IMR-90 (cell line): ENCODE data around the gene CTAGE6. TPM values are rescaled to one million over a fixed set of nuclear protein-coding genes. Genes with fewer than 3 reads are reported as not detected.
"Not testable (repeated sequence)": the region's sequence is repeated elsewhere in the genome, so short reads cannot be mapped to it uniquely, and the experiment has no call there.

Experiments used
- ATAC-seq: fragments of 200-7000 bp; cut with Tn5 transposase; 2 replicates; pipeline ENCODE4 v1.9.1; 2020; ENCODE audit warnings: low read depth, mild to moderate bottlenecking, moderate library complexity
- BruUV-seq: library from RNA; stranded (reverse); fragments of 400-500 nt; replicated peaks from 2 replicates; lab custom pipeline; 2021; lab: Mats Ljungman, UMichigan
- CTCF ChIA-PET: fragments of 300-600 bp; formaldehyde crosslinking; extraction: SDS; loops from one replicate; lab custom pipeline; 2021; ENCODE audit warnings: antibody characterized with exemption; lab: Yijun Ruan, JAX
- POLR2A ChIA-PET: fragments of 300-600 bp; sonication (Branson Sonifier 250); formaldehyde crosslinking; loops from one replicate; lab custom pipeline; 2022; ENCODE audit warnings: antibody characterized with exemption; ENCODE audit not compliant: unreplicated experiment; lab: Charles Lee
- DNase-seq: peaks from one replicate; pipeline ENCODE4 v3.0.0; 2013
- H2AFZ ChIP-seq: replicated peaks from 2 replicates; pipeline ENCODE3; 2013; ENCODE audit warnings: low read length, mild to moderate bottlenecking; ENCODE audit not compliant: poor library complexity
- H2AK5ac ChIP-seq: 2 replicates; pipeline ENCODE4 v1.6.1; 2013; ENCODE audit warnings: low read depth, low read length, inconsistent platforms
- H2AK9ac ChIP-seq: replicated peaks from 2 replicates; pipeline ENCODE3; 2013; ENCODE audit warnings: mild to moderate bottlenecking, low read depth, low read length, moderate library complexity; ENCODE audit not compliant: poor library complexity
- H2BK120ac ChIP-seq: 2 replicates; pipeline ENCODE4 v1.6.1; 2013; ENCODE audit warnings: low read depth, low read length, inconsistent platforms
- H2BK15ac ChIP-seq: 3 replicates; pipeline ENCODE4 v1.6.1; 2013; ENCODE audit warnings: low read depth, low read length, inconsistent platforms
- H2BK20ac ChIP-seq: 2 replicates; pipeline ENCODE4 v1.6.1; 2013; ENCODE audit warnings: low read depth, mild to moderate bottlenecking, inconsistent platforms, low read length, moderate library complexity
- H2BK5ac ChIP-seq: 2 replicates; pipeline ENCODE4 v1.6.1; 2013; ENCODE audit warnings: mild to moderate bottlenecking, low read depth, low read length, inconsistent platforms; ENCODE audit not compliant: poor library complexity, severe bottlenecking
- H3K14ac ChIP-seq: replicated peaks from 2 replicates; pipeline ENCODE4 v1.6.1; 2013; ENCODE audit warnings: low read depth, low read length, inconsistent platforms
- H3K18ac ChIP-seq: 2 replicates; pipeline ENCODE4 v1.6.1; 2013; ENCODE audit warnings: low read depth, low read length, control low read depth
- H3K23ac ChIP-seq: 2 replicates; pipeline ENCODE4 v1.6.1; 2013; ENCODE audit warnings: low read depth, low read length, inconsistent platforms
- H3K27ac ChIP-seq: 2 replicates; pipeline ENCODE4 v1.5.1; 2013; ENCODE audit warnings: mild to moderate bottlenecking, control low read depth, low read length; ENCODE audit not compliant: insufficient read depth
- H3K27me3 ChIP-seq: 2 replicates; pipeline ENCODE4 v1.6.1; 2013; ENCODE audit warnings: low read length; ENCODE audit not compliant: control insufficient read depth, insufficient read depth
- H3K36me3 ChIP-seq: 2 replicates; pipeline ENCODE4 v1.6.1; 2013; ENCODE audit warnings: low read length, mixed read lengths; ENCODE audit not compliant: control insufficient read depth, insufficient read depth
- H3K4ac ChIP-seq: 2 replicates; pipeline ENCODE4 v1.6.1; 2013; ENCODE audit warnings: low read depth, low read length, inconsistent platforms
- H3K4me1 ChIP-seq: 2 replicates; pipeline ENCODE4 v1.6.1; 2013; ENCODE audit warnings: low read length, mixed read lengths; ENCODE audit not compliant: control insufficient read depth, insufficient read depth
- H3K4me2 ChIP-seq: 2 replicates; pipeline ENCODE4 v1.6.1; 2013; ENCODE audit warnings: low read depth, mild to moderate bottlenecking, control low read depth, low read length, moderate library complexity
- H3K4me3 ChIP-seq: 2 replicates; pipeline ENCODE4 v1.5.1; 2013; ENCODE audit warnings: low read depth, mild to moderate bottlenecking, control low read depth, low read length, moderate library complexity; ENCODE audit not compliant: insufficient read depth
- H3K56ac ChIP-seq: 2 replicates; pipeline ENCODE4 v1.6.1; 2013; ENCODE audit warnings: low read length, inconsistent platforms; ENCODE audit not compliant: insufficient read depth; ENCODE audit errors: extremely low read depth
- H3K79me1 ChIP-seq, 2 experiments: 2 replicates each; pipeline ENCODE4 v1.6.1; 2013; ENCODE audit warnings: low read length in 2 of 2, inconsistent platforms in 1 of 2, low read depth in 1 of 2
- H3K9ac ChIP-seq: 2 replicates; pipeline ENCODE4 v1.6.1; 2013; ENCODE audit warnings: low read depth, low read length, control low read depth
- H3K9me1 ChIP-seq: 2 replicates; pipeline ENCODE4 v1.6.1; 2013; ENCODE audit warnings: low read length, inconsistent platforms; ENCODE audit not compliant: insufficient read depth
- H3K9me3 ChIP-seq: 2 replicates; pipeline ENCODE4 v1.6.1; 2013; ENCODE audit warnings: low read length; ENCODE audit not compliant: control insufficient read depth, insufficient read depth
- H4K20me1 ChIP-seq: 2 replicates; pipeline ENCODE4 v1.6.1; 2013; ENCODE audit warnings: low read length, inconsistent platforms; ENCODE audit not compliant: insufficient read depth
- H4K5ac ChIP-seq: 2 replicates; pipeline ENCODE4 v1.6.1; 2013; ENCODE audit warnings: mild to moderate bottlenecking, low read depth, low read length, control low read depth
- H4K8ac ChIP-seq, 2 experiments: 2 replicates each; pipeline ENCODE4 v1.6.1; 2013; ENCODE audit warnings: low read depth in 2 of 2, low read length in 2 of 2, control low read depth in 1 of 2, inconsistent platforms in 1 of 2
- H4K91ac ChIP-seq: 2 replicates; pipeline ENCODE4 v1.6.1; 2013; ENCODE audit warnings: low read depth, low read length, inconsistent platforms; ENCODE audit not compliant: insufficient read depth
- WGBS, 2 experiments: methylation state at CpG; one replicate each; pipeline versions ENCODE4 v1.1.5 to v1.1.7; 2013; ENCODE audit warnings: missing lambda C conversion rate in 2 of 2; ENCODE audit not compliant: insufficient read length in 1 of 2; ENCODE audit errors: extremely low coverage in 2 of 2; 5-methylcytosine and 5-hydroxymethylcytosine counted together
- dilution Hi-C: fragments of 300-500 bp; cut with HindIII; formaldehyde crosslinking; loops from one replicate; pipeline ENCODE4 v1.14.3; 2018; ENCODE audit warnings: low sequenced_read_pairs; ENCODE audit not compliant: unreplicated experiment
- in situ Hi-C: fragments of 300-500 bp; cut with MboI; formaldehyde crosslinking; loops from 3 replicates; pipeline ENCODE4 v1.14.3; 2019; ENCODE audit warnings: low sequenced_read_pairs, inconsistent platforms, mixed read lengths
- intact Hi-C: fragments of 100-400 bp; cut with micrococcal nuclease; formaldehyde crosslinking; loops from 2 replicates; pipeline ENCODE4 v1.10.0; 2022
- polyA plus RNA-seq, 3 experiments: library from polyadenylated mRNA; depleted of rRNA; stranded (reverse); fragments of >200 nt; gene quantifications; 2 replicates each; pipeline ENCODE4 v1.2.3, GENCODE V29; 2012; ENCODE audit warnings: low replicate concordance in 1 of 3
- total RNA-seq: library from RNA; depleted of rRNA; stranded (reverse); fragments of >200 nt; gene quantifications from 2 replicates; pipeline ENCODE4 v1.2.3, GENCODE V29; 2012

The CTAGE6 gene
- total and polyA plus RNA-seq, 2 of the 4 experiments (the other 2 are of a cell fraction), result 0.10 to 0.18 TPM

DNA sequence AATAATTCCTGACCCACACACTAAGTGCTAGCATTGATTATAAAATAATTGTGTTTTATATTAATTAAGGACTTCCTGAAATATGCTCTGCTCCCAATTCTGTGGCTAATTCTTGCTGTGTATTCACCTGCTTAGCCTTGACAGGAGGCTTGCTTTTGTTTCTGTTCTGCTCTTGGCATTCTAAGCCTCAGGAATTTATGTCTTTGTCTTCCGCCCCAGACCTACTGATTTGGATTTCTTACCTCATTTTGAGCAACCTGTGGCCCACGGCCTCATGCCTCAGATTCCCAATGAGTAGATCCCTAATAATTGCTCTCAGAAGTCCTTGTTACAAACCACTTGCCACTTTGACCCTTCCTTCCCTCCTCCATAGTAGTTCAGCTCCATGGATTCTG lies 40.4 kb upstream of the CTAGE6 start:
- H2AK9ac ChIP-seq, H3K36me3 ChIP-seq, BruUV-seq, H3K4me1 ChIP-seq, CTCF ChIA-PET, H4K5ac ChIP-seq, dilution Hi-C loops, H2BK5ac ChIP-seq, DNase-seq, H3K14ac ChIP-seq, H3K4me3 ChIP-seq, H3K56ac ChIP-seq, H2AK5ac ChIP-seq, H3K4me2 ChIP-seq, H3K9ac ChIP-seq, H3K23ac ChIP-seq, H4K91ac ChIP-seq, H2BK20ac ChIP-seq, H2AFZ ChIP-seq, H3K18ac ChIP-seq, H3K9me1 ChIP-seq, ATAC-seq, H2BK15ac ChIP-seq, H3K27me3 ChIP-seq, H3K27ac ChIP-seq, H4K8ac ChIP-seq, H2BK120ac ChIP-seq, intact Hi-C loops, POLR2A ChIA-PET, H3K79me1 ChIP-seq, in situ Hi-C loops, H3K4ac ChIP-seq, H3K9me3 ChIP-seq, H4K20me1 ChIP-seq: not testable (repeated sequence)
- no CpG with 5 or more reads among the region's 2 CpGs for WGBS, 2 experiments

DNA sequence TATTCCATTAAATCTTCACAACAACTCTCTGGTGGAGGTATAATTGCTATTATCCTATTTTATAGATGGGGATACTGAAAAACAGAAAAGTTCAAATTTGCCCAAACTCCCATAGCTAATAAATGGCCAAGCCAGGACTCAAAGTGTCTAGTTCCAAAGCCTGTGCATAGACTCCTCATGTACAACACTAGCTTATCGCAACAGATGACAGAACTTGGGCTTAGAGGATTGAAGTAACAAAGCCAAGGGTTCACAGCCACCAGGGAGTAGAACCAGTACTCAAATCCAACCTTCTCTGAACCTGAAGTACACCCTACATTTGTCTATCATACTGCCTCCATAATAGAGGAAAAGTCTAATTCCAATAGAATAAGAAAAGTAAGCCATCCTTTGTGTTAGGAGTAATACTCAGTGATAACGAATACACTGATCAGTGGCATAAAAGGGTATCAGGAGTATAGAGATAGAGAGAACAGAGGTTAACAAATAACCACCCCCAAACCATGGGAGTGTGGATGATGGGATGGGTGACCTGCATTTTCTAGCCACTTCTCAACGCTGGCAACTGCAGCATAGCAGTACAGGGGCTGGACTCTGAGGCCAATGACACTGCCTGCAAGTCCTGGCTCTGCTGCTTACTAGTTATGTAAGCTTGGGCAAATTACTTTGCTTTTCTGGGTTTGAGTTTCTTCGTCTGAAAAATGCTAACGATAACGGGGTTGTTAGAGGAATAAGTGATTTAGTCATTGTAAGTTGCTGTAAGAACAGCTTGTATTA lies 39.8 kb upstream of the CTAGE6 start:
- H4K8ac ChIP-seq, result not testable (repeated sequence)

More for the DNA sequence above, 39.8 kb upstream of the CTAGE6 start:
- H3K4me3 ChIP-seq, H2AK5ac ChIP-seq, ATAC-seq, H2BK5ac ChIP-seq, H3K23ac ChIP-seq, BruUV-seq, in situ Hi-C loops, H2BK120ac ChIP-seq, H3K27ac ChIP-seq, H3K9me3 ChIP-seq, H3K56ac ChIP-seq, DNase-seq, H3K18ac ChIP-seq, H2BK20ac ChIP-seq, intact Hi-C loops, H4K20me1 ChIP-seq, H3K36me3 ChIP-seq, H3K79me1 ChIP-seq, CTCF ChIA-PET, H2BK15ac ChIP-seq, H3K9ac ChIP-seq, H2AK9ac ChIP-seq, H3K9me1 ChIP-seq, H3K27me3 ChIP-seq, H3K4me2 ChIP-seq, H2AFZ ChIP-seq, POLR2A ChIA-PET, H4K91ac ChIP-seq, H4K5ac ChIP-seq, H3K4me1 ChIP-seq, dilution Hi-C loops, H3K4ac ChIP-seq, H3K14ac ChIP-seq: not testable (repeated sequence)
- WGBS, 2 experiments, result no CpG with 5 or more reads among the region's 6 CpGs
